ENCODE measurements around the gene NRCAM.
A peak's percentile ranks its signal among the peaks of the same experiment; 100 is the strongest.
"Not testable (repeated sequence)": the region's sequence is repeated elsewhere in the genome, so short reads cannot be mapped to it uniquely, and the experiment has no call there.

Gene NRCAM

GRCh38 chr7:108268200-108268820 lies 187.9 kb downstream of the NRCAM start:
- DNase-seq = no peak

DNA sequence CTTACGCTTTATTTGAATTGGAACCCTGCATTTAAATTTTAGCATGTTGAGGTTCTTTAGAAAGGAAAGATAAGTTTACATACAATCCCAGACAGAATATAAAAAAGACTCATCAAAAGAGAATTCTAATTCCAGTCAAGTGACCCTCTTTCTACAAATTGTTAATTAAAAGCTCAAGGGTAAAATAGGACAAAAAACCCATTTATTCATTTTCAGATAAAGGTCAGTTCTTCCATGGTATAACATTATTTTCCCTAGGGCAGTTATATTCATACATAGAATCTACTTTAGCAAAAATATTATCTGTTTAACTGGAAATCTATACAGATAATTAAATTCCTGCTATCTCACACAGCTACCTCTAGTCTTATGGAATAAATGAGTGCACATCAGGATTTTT lies 188.6 kb downstream of the NRCAM start:
- DNase-seq = no peak

- no peak for DNase-seq
Measured at GRCh38 chr7:108266491-108266890, 189.7 kb downstream of the NRCAM start.

DNA sequence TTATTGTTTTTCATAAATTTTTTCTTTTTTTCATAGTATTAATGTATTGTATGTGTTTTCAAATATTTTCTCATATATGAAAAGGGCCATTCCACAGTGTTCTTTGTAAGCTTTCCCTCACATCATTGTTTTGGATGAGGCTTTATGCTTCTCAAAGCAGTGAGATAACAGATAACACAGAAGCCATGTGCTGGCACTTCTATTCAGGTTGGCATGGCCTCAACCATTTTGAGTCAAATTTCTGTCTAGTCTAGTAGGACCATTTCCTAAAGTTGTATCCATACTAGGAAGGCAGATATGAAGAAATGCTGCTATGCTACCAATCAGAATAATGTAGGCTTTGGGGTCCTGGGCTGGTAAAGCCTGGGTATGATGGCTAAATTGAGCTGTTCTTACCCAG lies 190.2 kb downstream of the NRCAM start:
- no peak for DNase-seq

- no peak for DNase-seq
Measured at GRCh38 chr7:108265007-108265406, 191.2 kb downstream of the NRCAM start.

GRCh38 chr7:108263425-108263824 lies 192.8 kb downstream of the NRCAM start:
- peak; percentile 10 for DNase-seq

- no peak for DNase-seq
Measured at GRCh38 chr7:108261560-108262255, 194.5 kb downstream of the NRCAM start.

DNA sequence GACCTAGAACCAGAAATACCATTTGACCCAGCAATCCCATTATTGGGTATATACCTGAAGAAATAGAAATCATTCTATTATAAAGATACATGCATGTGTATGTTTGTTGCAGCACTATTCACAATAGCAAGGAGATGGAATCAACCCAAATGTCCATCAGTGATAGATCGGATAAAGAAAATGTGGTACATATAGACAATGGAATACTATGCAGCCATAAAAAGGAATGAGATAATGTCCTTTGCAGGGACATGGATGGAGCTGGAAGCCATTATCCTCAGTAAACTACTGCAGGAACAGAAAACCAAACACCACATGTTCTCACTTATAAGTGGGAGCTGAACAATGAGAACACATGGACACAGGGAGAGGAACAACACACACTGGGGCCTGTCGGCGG lies 196.8 kb downstream of the NRCAM start:
- DNase-seq = not testable (repeated sequence)

DNA sequence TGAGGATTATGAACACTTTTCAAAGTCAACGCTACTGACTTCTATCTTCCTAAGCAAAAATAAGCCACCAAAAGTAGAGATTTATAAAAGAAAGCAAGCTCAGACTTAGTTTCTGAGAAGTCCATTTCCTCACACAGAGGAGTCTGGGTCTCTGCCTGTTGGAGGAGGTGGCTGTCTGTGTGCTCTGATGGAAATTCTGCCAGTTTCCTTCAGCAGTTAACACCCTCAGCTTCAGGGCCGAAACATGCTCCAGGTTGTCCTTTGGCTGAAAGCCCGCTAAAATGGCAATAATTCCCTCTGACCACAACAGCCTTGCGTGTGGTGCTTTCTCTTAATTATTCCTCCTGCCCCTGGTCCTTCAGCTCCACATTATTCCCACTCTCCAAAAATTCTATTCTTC lies 198.3 kb downstream of the NRCAM start:
- no peak for DNase-seq

DNA sequence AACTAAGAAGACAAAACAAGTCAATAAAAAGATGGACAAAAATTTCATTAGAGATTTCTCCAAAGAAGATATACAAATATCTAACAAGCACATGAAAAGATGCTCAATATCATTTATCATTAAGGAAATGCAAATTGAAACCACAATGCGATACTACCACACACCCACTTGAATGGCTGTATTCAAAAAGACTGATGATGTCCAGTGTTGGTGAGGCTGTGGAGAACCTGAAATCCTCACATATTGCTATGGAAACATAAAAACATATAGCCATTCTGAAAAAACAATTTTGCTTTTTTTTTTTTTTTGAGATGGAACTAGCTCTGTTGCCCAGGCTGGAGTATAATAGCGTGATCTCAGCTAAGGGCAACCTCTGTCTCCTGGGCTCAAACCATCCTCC lies 202.0 kb downstream of the NRCAM start:
- no peak for DNase-seq

DNA sequence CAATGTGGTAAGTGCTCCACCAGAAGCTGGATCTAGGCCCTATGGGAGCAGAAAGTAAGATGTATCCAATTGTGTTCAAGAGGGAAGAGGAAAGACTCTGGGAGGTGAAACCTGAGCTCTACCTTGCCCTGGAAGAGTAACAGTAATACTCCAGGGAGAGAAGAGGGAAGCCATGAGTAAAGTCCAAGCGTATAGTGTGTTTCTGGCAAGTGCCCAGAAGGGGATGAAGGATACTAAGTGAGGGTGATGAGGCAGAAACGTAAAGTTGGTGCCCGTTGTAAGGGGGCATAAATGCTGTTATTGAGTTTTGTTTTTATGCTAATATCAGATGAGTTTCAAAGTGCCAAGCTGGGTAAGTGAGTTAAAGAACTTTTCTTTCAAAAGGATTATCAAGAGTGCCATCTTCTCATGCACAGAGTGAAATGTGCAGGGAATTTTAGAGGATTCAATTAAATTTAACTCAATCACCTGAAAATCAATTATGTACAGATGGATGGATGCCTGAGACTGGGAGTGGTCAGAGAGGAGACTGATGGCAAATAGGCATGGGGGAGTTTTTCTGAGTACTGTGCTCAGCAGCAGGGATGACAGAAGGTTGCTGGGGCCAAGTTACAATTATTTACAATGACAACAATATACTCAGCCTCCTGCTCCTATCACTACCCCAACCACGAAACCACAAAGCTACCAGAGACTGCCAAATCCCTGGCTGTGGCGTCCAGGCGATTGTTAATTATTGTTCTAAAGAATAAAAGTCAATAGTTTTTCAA lies 202.8 kb downstream of the NRCAM start:
- DNase-seq = no peak

GRCh38 chr7:108252177-108252576 lies 204.1 kb downstream of the NRCAM start:
- DNase-seq = peak; percentile 63

DNA sequence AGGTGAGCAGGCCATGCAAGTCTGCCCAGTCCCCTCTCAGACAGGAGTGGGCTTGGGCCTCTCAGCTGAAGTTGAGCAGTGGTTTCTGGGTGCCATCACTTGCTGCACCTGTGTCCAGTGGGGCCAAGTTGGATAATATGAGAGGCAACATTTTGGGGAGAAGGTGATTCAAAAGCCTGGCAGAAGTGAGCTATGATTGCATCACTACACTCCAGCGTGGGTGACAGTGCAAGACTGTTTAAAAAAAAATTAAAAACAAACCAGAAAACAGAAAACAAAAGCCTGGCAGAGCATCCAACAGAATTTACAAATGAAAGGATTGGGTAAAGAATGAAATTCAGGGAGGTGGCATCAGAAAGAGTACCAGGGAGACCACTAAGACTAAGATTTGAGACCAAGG lies 204.5 kb downstream of the NRCAM start:
- DNase-seq = no peak

GRCh38 chr7:108249453-108249852 lies 206.8 kb downstream of the NRCAM start:
- no peak for DNase-seq

GRCh38 chr7:108248821-108249220 lies 207.4 kb downstream of the NRCAM start:
- DNase-seq = no peak

DNA sequence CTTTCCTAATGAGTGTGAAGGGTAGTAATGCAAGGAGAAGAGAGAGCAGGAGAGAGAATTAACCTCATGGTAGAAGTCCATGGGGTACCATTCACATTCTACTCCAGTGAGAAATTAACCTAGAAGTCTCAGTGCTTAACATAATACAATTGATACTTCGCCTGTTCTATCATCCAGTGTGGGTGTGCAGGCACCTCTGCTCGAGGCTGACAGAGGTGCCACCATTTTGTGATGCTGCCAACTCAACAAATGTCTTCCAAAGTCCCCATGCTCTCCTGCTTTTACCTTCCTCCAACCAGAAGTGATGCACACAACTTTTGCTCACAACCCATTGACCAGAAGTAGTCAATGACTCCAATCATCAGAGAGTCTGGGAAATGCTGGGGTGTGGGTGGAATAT lies 207.8 kb downstream of the NRCAM start:
- no peak for DNase-seq

DNA sequence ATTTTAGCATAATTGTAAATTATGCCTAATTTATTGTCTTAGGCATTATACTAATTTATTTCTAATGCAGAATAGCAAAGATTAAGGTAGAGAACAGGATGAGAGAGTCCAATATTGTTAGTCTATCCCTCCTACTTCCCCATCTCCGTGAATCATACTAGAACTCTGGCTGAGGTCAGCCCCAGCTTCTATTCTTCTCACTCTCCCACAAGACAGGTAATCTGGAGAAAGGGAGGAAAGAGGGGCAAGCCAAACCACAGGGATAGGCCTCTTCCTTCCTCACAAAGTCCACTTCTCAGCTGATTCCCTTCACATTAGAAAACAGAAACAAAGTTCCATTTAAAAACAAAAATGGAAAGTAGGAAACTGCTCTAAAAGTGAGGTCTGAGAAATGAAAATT lies 208.6 kb downstream of the NRCAM start:
- DNase-seq = no peak

- DNase-seq = no peak
Measured at GRCh38 chr7:108246227-108246837, 209.9 kb downstream of the NRCAM start.

GRCh38 chr7:108245523-108246226 lies 210.6 kb downstream of the NRCAM start:
- no peak for DNase-seq

DNA sequence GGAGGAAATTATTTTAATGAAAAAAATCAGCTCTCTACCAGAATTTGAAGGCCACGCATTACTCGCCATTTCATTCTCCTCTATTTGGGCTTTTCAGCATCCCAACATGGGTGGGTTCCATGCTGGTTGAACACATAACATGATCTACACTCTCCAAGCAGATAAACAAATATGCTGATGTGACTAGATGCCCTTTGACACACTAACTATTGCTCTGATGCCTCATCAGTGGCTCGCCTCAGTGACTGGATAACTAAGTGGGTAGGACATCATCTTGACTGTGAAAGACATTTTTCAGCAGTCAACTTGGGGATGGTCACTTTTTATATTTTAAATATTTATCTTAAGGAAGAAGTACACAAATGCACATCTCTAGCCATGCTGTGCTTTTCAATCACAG lies 212.1 kb downstream of the NRCAM start:
- no peak for DNase-seq

- no peak for DNase-seq
Measured at GRCh38 chr7:108239501-108240225, 216.6 kb downstream of the NRCAM start.

DNA sequence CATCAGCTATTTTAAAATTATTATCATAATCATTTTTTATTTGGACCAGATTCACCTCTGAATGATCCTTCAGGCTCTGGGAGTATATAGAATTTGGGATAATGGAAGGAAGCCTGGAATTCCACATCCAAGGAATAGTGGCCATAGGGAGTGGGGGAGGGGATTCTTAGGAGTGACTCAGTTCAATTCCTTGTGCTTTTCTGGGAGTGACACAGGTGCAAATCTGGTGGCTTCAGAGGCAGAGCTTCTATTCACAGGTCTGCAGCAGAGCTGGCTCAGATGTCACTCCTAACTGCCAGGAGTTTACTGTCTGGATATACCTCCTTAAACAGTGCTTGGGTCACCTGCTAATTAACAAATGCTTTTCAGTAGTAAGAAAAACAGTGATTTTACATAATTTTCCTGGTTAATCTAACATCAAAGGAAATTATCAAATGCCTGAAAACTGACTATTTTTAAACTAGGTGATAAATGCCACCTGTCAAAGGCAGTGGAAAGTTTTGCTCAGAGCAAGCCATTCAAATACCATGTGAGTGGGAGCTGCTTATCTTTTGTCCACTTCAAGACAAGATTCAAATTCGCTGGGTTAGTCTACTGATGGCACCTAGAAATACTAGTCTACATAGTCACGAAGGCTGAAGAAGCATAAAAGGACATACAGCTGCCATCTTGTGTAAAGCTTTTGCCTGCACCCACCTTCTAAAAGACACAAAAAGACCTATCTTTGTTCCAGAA lies 219.4 kb downstream of the NRCAM start:
- no peak for DNase-seq
